Caco-2 (cell line): ENCODE data around the gene MAPK1IP1L. TPM values are rescaled to one million over a fixed set of nuclear protein-coding genes. Genes with fewer than 3 reads are reported as not detected.
A peak's percentile ranks its signal among the peaks of the same experiment; 100 is the strongest.

Experiments
- BruUV-seq: library from RNA; stranded (reverse); fragments of 400-500 nt; replicated peaks from 2 replicates; lab custom pipeline; 2021; lab: Mats Ljungman, UMichigan
- CTCF ChIA-PET: fragments of 300-600 bp; sonication (Branson Sonifier 250); formaldehyde crosslinking; loops from one replicate; lab custom pipeline; 2022; ENCODE audit warnings: antibody characterized with exemption; lab: Charles Lee
- POLR2A ChIA-PET: fragments of 300-600 bp; sonication (Branson Sonifier 250); formaldehyde crosslinking; loops from one replicate; lab custom pipeline; 2022; ENCODE audit warnings: antibody characterized with exemption; lab: Charles Lee
- DNase-seq, 2 experiments: peaks; one replicate each; pipeline versions ENCODE4 v3.0.0 to v3.0.0-alpha.2; 2020 to 2022
- H3K27me3 ChIP-seq: replicated peaks from 2 replicates; pipeline ENCODE4 v1.6.0; 2011; ENCODE audit warnings: low read length; ENCODE audit not compliant: control insufficient read depth, insufficient read depth
- H3K36me3 ChIP-seq: 2 replicates; pipeline ENCODE4 v1.5.1; 2011; ENCODE audit warnings: low read length; ENCODE audit not compliant: control insufficient read depth, insufficient read depth
- H3K4me1 ChIP-seq: fragments of 250-450 bp; sonication (Bioruptor Pico); 2 replicates; pipeline ENCODE4 v1.5.1; 2020; ENCODE audit warnings: mild to moderate bottlenecking
- H3K4me3 ChIP-seq: 2 replicates; pipeline ENCODE4 v1.5.1; 2011; ENCODE audit warnings: low read depth, mild to moderate bottlenecking, control low read depth, low read length
- H3K9me3 ChIP-seq: fragments of 250-450 bp; sonication (Bioruptor Pico); 2 replicates; pipeline ENCODE4 v1.5.1; 2020; ENCODE audit warnings: mild to moderate bottlenecking, moderate library complexity
- H3K27ac Mint-ChIP-seq: one replicate; pipeline ENCODE4 v1.8.0; 2022; ENCODE audit warnings: mixed read lengths; ENCODE audit not compliant: unreplicated experiment
- H3K27me3 Mint-ChIP-seq: one replicate; pipeline ENCODE4 v1.8.0; 2022; ENCODE audit warnings: mixed read lengths; ENCODE audit not compliant: insufficient read depth, unreplicated experiment
- H3K36me3 Mint-ChIP-seq: one replicate; pipeline ENCODE4 v1.8.0; 2022; ENCODE audit warnings: mild to moderate bottlenecking, mixed read lengths; ENCODE audit not compliant: insufficient read depth, unreplicated experiment
- H3K4me1 Mint-ChIP-seq: one replicate; pipeline ENCODE4 v1.8.0; 2022; ENCODE audit warnings: low read depth, mixed read lengths; ENCODE audit not compliant: unreplicated experiment
- H3K4me3 Mint-ChIP-seq: one replicate; pipeline ENCODE4 v1.8.0; 2022; ENCODE audit warnings: mild to moderate bottlenecking, moderate library complexity, mixed read lengths; ENCODE audit not compliant: unreplicated experiment
- H3K9me3 Mint-ChIP-seq: one replicate; pipeline ENCODE4 v1.8.0; 2022; ENCODE audit warnings: mixed read lengths; ENCODE audit not compliant: unreplicated experiment
- CTCF ChIP-seq, 2 experiments: fragments of 200-600 bp in 1 of 2; IDR thresholded peaks; 1 replicate in 1 of 2; 2 replicates in 1 of 2; pipeline versions ENCODE4 v1.5.1 to v1.8.0; 2011 to 2022; ENCODE audit warnings: antibody characterized with exemption in 1 of 2, control low read depth in 1 of 2, inconsistent platforms in 1 of 2, low read depth in 1 of 2, low read length in 1 of 2, mild to moderate bottlenecking in 1 of 2, moderate library complexity in 1 of 2; ENCODE audit not compliant: insufficient read depth in 1 of 2, severe bottlenecking in 1 of 2, unreplicated experiment in 1 of 2
- intact Hi-C: fragments of 100-400 bp; cut with micrococcal nuclease; formaldehyde crosslinking; loops from one replicate; pipeline ENCODE4 v1.10.0; 2022; ENCODE audit not compliant: unreplicated experiment
- total RNA-seq: library from RNA; stranded (reverse); gene quantifications from 2 replicates; pipeline ENCODE4 v1.2.3, GENCODE V29; 2022

MAPK1IP1L gene
- total RNA-seq, 1 experiment from 2014 or later, result 90.8 TPM

- POLR2A ChIA-PET, result interaction anchor here (0.9 kb wide), 1 partner anchor 14 kb away, joined by 3 read pairs; no protein-coding TSS in a partner anchor
- H3K9me3 ChIP-seq, result no peaks in the 10 kb centered on the region
- H3K4me1 Mint-ChIP-seq, result peaks cover 39% of the 10 kb centered on the region
- H3K27ac Mint-ChIP-seq, result peak overlapping the region; percentile 72
- CTCF ChIA-PET, result interaction anchor here (0.5 to 1.4 kb wide), 3 partner anchors 12 to 39 kb away, joined by 3 to 5 read pairs (median 5); no protein-coding TSS in a partner anchor
- H3K4me1 ChIP-seq, result peaks cover 47% of the 10 kb centered on the region
- no peaks in the 10 kb centered on the region for H3K9me3 Mint-ChIP-seq
- H3K36me3 ChIP-seq, result no peaks in the 10 kb centered on the region
- TF ChIP-seq CTCF (IDR thresholded peaks at IDR 0.05; ENCODE audit: insufficient read depth in 1 of 2, low read depth in 1 of 2, low read length in 1 of 2, severe bottlenecking in 1 of 2, unreplicated experiment in 1 of 2), result no peak
- no peaks in the 10 kb centered on the region for H3K27me3 ChIP-seq
- intact Hi-C loops, result loop anchor here (1.0 kb wide), 1 partner anchor 11 kb away; no protein-coding TSS in a partner anchor
- H3K27me3 Mint-ChIP-seq, result no peaks in the 10 kb centered on the region
- H3K4me3 Mint-ChIP-seq, result peak overlapping the region; percentile 8
- no peaks in the 10 kb centered on the region for H3K36me3 Mint-ChIP-seq
- no TSS peak for BruUV-seq
- H3K4me3 ChIP-seq, result no peak overlapping the region
- peak; percentile 59 to 76 for DNase-seq
These were observed 63.3 kb downstream of the MAPK1IP1L start for GRCh38 chr14:55114720-55115119.

GRCh38 chr14:55115460-55115859, 64.0 kb downstream of the MAPK1IP1L start:
- H3K4me1 ChIP-seq, result peaks cover 54% of the 10 kb centered on the region
- intact Hi-C loops, result no loop called here
- H3K36me3 Mint-ChIP-seq, result no peaks in the 10 kb centered on the region
- H3K27ac Mint-ChIP-seq, result peak overlapping the region; percentile 72
- ChIA-PET CTCF (no interaction called here), POLR2A (no interaction called here)
- H3K27me3 ChIP-seq, result no peaks in the 10 kb centered on the region
- H3K4me3 ChIP-seq, result no peak overlapping the region
- no peak for TF ChIP-seq CTCF (IDR thresholded peaks at IDR 0.05; ENCODE audit: insufficient read depth in 1 of 2, low read depth in 1 of 2, low read length in 1 of 2, severe bottlenecking in 1 of 2, unreplicated experiment in 1 of 2)
- H3K9me3 ChIP-seq, result no peaks in the 10 kb centered on the region
- no TSS peak for BruUV-seq
- H3K36me3 ChIP-seq, result no peaks in the 10 kb centered on the region
- DNase-seq, result no peak
- peaks cover 46% of the 10 kb centered on the region for H3K4me1 Mint-ChIP-seq
- no peaks in the 10 kb centered on the region for H3K27me3 Mint-ChIP-seq
- no peaks in the 10 kb centered on the region for H3K9me3 Mint-ChIP-seq
- no peak overlapping the region for H3K4me3 Mint-ChIP-seq

GRCh38 chr14:55115861-55116245, 64.4 kb downstream of the MAPK1IP1L start:
- no peaks in the 10 kb centered on the region for H3K36me3 ChIP-seq
- intact Hi-C loops, result no loop called here
- no TSS peak for BruUV-seq

More at GRCh38 chr14:55115861-55116245, 64.4 kb downstream of the MAPK1IP1L start:
- Histone ChIP-seq H3K4me1 (peaks cover 58% of the 10 kb centered on the region), H3K9me3 (no peaks in the 10 kb centered on the region), H3K27me3 (no peaks in the 10 kb centered on the region), H3K4me3 (no peak overlapping the region)
- Mint-ChIP-seq H3K4me1 (peaks cover 50% of the 10 kb centered on the region), H3K4me3 (no peak overlapping the region), H3K27ac (peak overlapping the region; percentile 72), H3K27me3 (no peaks in the 10 kb centered on the region), H3K36me3 (no peaks in the 10 kb centered on the region), H3K9me3 (no peaks in the 10 kb centered on the region)
- ChIA-PET CTCF (no interaction called here), POLR2A (no interaction called here)
- TF ChIP-seq CTCF (IDR thresholded peaks at IDR 0.05; ENCODE audit: insufficient read depth in 1 of 2, low read depth in 1 of 2, low read length in 1 of 2, severe bottlenecking in 1 of 2, unreplicated experiment in 1 of 2), result no peak
- DNase-seq, result no peak
